Liver (tissue), 3 donors: ENCODE results near the gene PPP2R2D.

Experiments used
- CTCF ChIP-seq: fragments of 150-350 bp; IDR thresholded peaks from 2 replicates; pipeline ENCODE4 v1.5.1; 2017; ENCODE audit warnings: improper control_type of control experiment, low read depth, low read length; ENCODE audit not compliant: missing input control
- RAD21 ChIP-seq, 2 donors: IDR thresholded peaks; 2 replicates each; pipeline ENCODE4 v1.6.1; 2016; ENCODE audit warnings: antibody characterized with exemption in 2 of 2, mild to moderate bottlenecking in 2 of 2
- REST ChIP-seq: IDR thresholded peaks from 2 replicates; pipeline ENCODE4 v1.6.1; 2016; ENCODE audit warnings: antibody characterized with exemption, mild to moderate bottlenecking
- TAF1 ChIP-seq: conservative IDR thresholded peaks from 2 replicates; pipeline ENCODE4 v1.6.1; 2016; ENCODE audit warnings: antibody characterized with exemption, mild to moderate bottlenecking
- TF ChIP-seq, protein P1 (sequence below): IDR thresholded peaks from 2 replicates; pipeline ENCODE4 v1.6.1; 2016; ENCODE audit warnings: antibody characterized with exemption
- donor health status: healthy.
- donor health status: healthy.

DNA sequence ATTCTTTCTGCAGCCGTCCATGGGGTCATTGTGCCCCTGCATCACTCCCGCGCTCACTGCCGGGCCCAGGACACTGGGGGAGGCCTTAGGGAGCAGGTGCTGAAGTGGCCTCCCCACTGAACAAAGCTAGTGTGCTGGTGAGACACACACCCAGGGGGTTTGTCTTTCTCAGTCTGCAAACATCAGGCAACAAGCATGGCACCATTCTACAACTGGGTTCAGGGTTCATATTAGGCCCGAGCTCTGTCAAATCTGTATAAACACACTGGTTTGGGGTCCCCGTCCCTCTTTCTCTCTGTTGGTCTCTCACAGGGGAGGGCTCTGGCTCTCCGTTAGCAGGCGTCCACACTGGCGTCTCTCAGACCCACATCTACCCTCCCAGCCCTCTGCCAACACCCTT, 11.1 kb upstream of the PPP2R2D start:
- TF ChIP-seq CTCF (no peak), RAD21 (IDR thresholded peaks at IDR 0.05) (no peak), REST (no peak), TAF1 (no peak)
- TF ChIP-seq, protein P1, sequence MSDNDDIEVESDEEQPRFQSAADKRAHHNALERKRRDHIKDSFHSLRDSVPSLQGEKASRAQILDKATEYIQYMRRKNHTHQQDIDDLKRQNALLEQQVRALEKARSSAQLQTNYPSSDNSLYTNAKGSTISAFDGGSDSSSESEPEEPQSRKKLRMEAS, result no peak
